HG02571 (cell line): ENCODE measurements around the gene ARHGAP42.
"Not testable (repeated sequence)": the region's sequence is repeated elsewhere in the genome, so short reads cannot be mapped to it uniquely, and the experiment has no call there.

Experiments
- ATAC-seq: cut with Tn5 transposase; IDR thresholded peaks from one replicate; pipeline ENCODE4 v1.9.1; 2021; ENCODE audit warnings: mild to moderate bottlenecking, moderate library complexity; ENCODE audit not compliant: unreplicated experiment

The ARHGAP42 gene

GRCh38 chr11:100687054-100687629, at the start of gene ARHGAP42:
TSS of gene ARHGAP42 (plus strand) at chr11:100687288. CDS start at chr11:100687679, 391 bp downstream.
- ATAC-seq = peak; percentile 70

- ATAC-seq = no peak
Measured at GRCh38 chr11:100637706-100638105, 49.4 kb upstream of the ARHGAP42 start.

GRCh38 chr11:100638648-100639047, 48.4 kb upstream of the ARHGAP42 start:
- ATAC-seq = no peak

DNA sequence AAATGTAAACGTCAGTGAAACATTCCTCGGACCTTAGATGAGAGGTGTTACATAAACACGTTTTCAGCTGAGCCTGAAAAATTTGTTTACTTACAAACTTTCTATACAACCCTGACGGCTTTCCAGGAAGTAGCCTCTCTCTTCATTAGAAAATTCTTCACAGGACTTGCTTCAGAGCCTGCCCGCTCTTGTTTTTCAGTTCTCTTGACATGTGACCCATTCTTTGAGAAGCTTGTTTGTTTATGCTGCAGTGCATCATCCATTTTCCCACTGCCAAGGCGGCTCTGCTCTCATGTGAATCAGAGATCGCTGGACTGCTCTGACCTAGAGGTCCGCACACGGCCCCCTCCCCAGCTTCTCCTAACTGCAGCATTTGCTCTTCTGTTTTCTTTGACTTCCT, 47.9 kb upstream of the ARHGAP42 start:
- no peak for ATAC-seq

- no peak for ATAC-seq
Measured at GRCh38 chr11:100640071-100640470, 47.0 kb upstream of the ARHGAP42 start.

DNA sequence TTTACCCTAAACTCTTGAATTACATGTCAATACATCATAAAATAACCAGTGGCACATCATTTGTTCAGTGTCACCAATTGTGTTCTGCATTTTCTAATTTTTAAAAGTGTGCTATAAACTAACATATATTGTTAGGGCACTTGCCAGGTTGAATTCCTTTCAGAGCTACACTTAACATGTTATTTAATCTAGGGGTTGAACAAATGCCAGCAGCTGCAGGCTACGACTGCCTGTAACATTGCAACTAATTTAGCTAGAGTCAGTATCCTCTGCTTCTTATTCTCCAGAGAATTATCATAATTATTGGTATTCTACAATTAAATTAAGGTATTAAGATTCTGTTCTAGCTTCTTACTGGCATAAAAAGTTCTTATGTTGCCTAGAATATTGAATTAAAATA, 46.4 kb upstream of the ARHGAP42 start:
- no peak for ATAC-seq

GRCh38 chr11:100641456-100641855, 45.6 kb upstream of the ARHGAP42 start:
- no peak for ATAC-seq

GRCh38 chr11:100646545-100646944, 40.5 kb upstream of the ARHGAP42 start:
- no peak for ATAC-seq

GRCh38 chr11:100647861-100648260, 39.2 kb upstream of the ARHGAP42 start:
- no peak for ATAC-seq

DNA sequence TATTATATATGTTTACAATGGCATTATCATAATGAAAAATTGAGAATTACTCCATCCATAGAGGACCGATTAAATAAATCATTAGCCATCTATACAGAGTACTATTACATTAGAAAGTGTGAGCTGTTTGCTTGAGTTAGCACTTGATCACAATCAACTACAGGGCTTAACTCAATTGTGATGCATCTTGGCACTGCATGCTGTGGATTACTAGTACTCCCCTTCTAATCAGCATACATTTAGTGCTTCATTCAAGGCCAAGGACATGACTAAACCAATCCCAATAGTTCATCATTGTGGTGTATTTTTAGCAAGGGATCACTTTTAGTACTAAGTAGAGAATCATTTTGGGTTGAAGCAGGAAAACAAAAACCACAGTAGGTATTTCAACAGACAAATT, 23.5 kb upstream of the ARHGAP42 start:
- ATAC-seq = no peak

DNA sequence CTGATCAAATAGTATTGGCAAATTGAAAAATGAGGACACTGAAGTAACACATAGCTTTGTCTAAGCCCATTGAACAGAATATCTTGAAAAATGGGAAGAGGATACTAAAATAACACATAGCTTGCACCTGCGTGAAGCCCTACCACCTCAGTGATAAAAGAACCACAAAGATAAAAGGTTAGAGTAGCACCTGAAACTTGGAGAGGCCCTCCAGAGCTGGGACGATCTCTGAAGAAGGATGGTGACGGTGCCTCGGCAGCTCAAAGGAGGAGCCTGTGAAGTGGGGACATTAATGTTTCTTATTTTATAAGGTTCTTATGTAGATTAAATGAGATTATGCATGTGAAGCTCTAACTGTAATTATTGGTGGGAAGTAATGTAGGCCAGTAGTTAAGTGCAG, 23.1 kb upstream of the ARHGAP42 start:
- ATAC-seq = no peak

DNA sequence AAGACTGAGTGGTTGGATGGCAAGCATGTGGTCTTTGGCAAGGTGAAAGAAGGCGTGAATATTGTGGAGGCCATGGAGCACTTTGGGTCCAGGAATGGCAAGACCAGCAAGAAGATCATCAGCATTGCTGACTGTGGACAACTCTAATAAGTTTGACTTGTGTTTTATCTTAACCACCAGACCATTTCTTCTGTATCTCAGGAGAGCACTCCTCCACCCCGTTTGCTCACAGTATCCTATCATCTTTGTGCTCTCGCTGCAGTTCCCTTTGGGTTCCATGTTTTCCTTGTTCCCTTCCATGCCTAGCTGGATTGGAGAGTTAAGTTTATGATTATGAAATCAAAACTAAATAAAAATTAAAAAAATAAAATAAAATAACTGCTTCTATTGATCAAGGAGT, 20.3 kb upstream of the ARHGAP42 start:
- not testable (repeated sequence) for ATAC-seq

- ATAC-seq = no peak
Measured at GRCh38 chr11:100667449-100667848, 19.6 kb upstream of the ARHGAP42 start.

GRCh38 chr11:100670140-100670539, 16.9 kb upstream of the ARHGAP42 start:
- no peak for ATAC-seq

- no peak for ATAC-seq
Measured at GRCh38 chr11:100671471-100671870, 15.6 kb upstream of the ARHGAP42 start.

- ATAC-seq = no peak
Measured at GRCh38 chr11:100672498-100673033, 14.5 kb upstream of the ARHGAP42 start.

DNA sequence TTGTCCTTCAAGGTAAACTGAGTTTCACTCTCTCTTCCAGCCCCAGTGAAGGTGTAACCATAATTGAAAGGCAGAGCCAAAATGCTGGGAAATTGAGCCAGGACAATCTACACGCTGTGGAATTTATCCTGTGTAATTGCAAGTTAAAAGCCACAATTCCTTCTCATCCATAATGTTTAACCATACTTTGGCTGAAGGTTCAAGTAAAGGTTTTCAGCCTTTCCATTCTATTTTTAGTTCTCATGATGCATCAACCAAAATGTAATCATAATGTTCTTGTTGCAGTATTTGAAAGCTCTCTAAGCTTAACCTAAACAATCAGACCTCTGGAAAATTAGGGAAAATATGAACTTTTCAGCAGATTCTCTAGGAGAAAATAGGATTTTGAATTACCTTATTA, 14.0 kb upstream of the ARHGAP42 start:
- no peak for ATAC-seq

DNA sequence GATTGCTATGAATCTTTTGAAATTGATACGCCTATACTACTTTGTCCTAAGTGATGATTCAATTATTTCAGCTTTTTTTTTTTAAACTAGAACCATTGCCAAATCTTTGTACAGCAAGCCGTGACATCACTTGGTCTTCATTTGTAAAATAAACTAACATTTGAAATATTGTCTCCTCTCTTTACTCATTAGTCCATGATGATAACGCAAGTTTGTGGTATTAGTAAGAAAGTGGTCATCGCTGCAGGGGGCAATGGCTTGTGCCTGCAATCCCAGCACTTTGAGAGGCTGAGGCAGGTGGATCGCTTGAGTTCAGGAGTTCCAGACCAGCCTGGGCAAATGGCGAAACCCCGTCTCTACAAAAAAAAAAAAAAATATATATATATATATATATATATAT, 12.9 kb upstream of the ARHGAP42 start:
- ATAC-seq = no peak

DNA sequence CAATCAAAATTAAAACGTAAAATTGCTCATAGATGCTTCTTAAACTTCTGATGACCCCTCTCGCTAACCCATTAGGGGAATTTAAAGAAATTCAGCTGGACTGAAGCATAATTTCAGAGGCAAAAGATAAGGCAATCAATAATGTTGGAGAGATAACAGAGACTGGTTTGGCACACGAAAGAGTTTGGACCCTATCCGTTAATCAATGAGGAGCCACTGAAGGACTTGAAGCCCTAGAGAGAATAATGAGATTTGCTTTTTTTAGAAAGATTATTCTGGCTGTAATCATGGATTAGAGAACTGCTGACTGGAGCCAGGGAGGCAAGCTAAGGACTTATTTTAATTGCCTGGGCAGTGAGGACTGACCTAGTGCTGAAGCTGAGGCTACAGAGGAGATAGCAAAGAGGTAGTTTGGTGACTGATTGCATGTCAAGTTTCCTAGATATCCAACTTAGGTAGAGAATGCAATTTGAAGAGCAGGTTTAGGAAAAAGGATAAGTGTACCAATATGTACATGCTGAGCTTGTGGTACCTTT, 11.9 kb upstream of the ARHGAP42 start:
- ATAC-seq = no peak

DNA sequence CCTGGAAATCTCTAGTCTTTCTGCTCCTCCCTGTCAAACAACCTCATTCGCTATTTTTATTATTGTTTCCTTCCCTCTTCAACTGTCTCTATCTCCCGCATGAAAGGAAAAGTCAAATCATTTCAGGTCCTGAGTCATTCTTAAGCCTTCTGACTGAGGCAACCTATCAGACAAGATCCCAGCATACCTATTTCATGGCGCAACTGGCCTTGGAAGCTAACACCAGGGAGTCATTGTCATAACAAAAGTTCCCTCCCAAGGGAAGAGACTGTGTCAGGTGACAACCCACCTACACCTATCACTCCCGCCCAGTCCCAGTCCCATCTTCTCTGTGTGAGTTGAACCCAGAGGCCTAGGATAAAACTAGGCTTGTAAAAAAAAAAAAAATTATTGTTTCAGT, 10.2 kb upstream of the ARHGAP42 start:
- no peak for ATAC-seq

DNA sequence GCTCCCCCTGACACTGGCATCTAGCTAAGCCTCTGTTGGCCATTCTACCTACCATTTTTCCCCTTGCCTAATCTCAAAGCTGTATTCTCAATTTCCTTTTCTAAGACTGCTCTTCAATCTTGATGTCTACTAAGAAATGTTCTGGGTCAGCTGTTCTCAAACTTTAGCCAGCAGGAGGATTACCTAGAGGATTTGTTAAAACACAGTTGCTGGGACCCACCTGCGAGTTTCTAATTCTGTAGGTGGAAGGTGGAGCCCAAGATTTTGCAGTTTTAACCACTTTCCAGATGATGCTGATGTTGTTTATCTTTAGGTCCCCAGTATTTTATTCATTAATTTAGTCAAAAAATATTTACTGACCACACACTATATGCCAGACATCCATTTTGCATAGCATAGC, 9.3 kb upstream of the ARHGAP42 start:
- no peak for ATAC-seq

DNA sequence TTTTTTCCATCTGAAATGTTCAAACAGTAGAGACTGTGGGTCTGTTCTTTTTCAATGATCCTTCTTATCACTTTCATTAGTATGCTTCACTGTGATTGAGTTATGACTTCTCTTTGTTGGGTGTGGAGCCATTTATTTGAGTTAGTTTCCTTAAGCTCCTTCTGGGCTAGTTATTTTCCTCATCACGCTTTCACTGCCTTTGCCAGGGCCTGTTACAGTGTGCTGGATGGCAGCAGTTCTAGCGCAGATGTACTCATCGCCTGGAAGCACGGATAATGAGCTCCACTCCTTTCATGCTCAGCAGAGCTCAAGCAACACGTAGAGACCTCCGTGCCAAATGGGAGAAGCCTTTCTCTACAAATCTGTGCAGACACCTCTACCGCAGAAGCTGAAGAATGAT, 7.0 kb upstream of the ARHGAP42 start:
- no peak for ATAC-seq

GRCh38 chr11:100681064-100681502, 6.0 kb upstream of the ARHGAP42 start:
- ATAC-seq = peak; percentile 99
